Heart left ventricle (tissue), 16 donors: ENCODE measurements around the gene FFAR3. TPM values are rescaled to one million over a fixed set of nuclear protein-coding genes. Genes with fewer than 3 reads are reported as not detected.

Experiments
- ATAC-seq, 4 donors: fragments of 200-7000 bp; cut with Tn5 transposase; one replicate each; pipeline ENCODE4 v1.9.1; 2020 to 2022; ENCODE audit warnings: moderate library complexity in 4 of 4, mild to moderate bottlenecking in 3 of 4, moderate number of reproducible peaks in 1 of 4
- DNase-seq, 5 donors: peaks; one replicate each; pipeline ENCODE4 v3.0.0-alpha.2; 2020
- H3K27ac ChIP-seq, 12 donors: fragments of 200-600 bp; sonication (generic) in 4 of 12; one replicate each; pipeline versions ENCODE4 v1.5.0 to v1.8.0; 2016 to 2022; ENCODE audit warnings: mild to moderate bottlenecking in 2 of 12
- H3K27me3 ChIP-seq, 9 donors: fragments of 200-600 bp; sonication (generic) in 2 of 9; one replicate each; pipeline versions ENCODE4 v1.5.1 to v1.8.0; 2016 to 2022; ENCODE audit warnings: mild to moderate bottlenecking in 3 of 9
- H3K36me3 ChIP-seq, 9 donors: fragments of 200-600 bp; sonication (generic) in 2 of 9; one replicate each; pipeline versions ENCODE4 v1.5.0 to v1.8.0; 2018 to 2022; ENCODE audit warnings: mild to moderate bottlenecking in 2 of 9
- H3K4me1 ChIP-seq, 12 donors: fragments of 200-600 bp; sonication (generic) in 4 of 12; one replicate each; pipeline versions ENCODE4 v1.5.0 to v1.8.0; 2016 to 2022; ENCODE audit warnings: mild to moderate bottlenecking in 3 of 12
- H3K4me3 ChIP-seq, 12 donors: fragments of 200-600 bp; sonication (generic) in 4 of 12; one replicate each; pipeline versions ENCODE4 v1.5.0 to v1.8.0; 2017 to 2022; ENCODE audit warnings: mild to moderate bottlenecking in 9 of 12, moderate library complexity in 4 of 12
- H3K9me3 ChIP-seq, 12 donors: fragments of 200-600 bp; sonication (generic) in 4 of 12; one replicate each; pipeline versions ENCODE4 v1.5.0 to v1.8.0; 2016 to 2022; ENCODE audit warnings: mild to moderate bottlenecking in 1 of 12
- POLR2A ChIP-seq, 2 donors: fragments of 450-650 bp; IDR thresholded peaks; one replicate each; pipeline ENCODE4 v1.6.1; 2017; ENCODE audit warnings: antibody characterized with exemption in 2 of 2, mild to moderate bottlenecking in 2 of 2, moderate library complexity in 2 of 2
- WGBS, 4 donors: extraction: QIAGEN DNeasy Blood & Tissue Kit in 2 of 4; methylation state at CpG; one replicate each; pipeline versions ENCODE4 v1.1.5 to v1.1.7; 2013 to 2018; 5-methylcytosine and 5-hydroxymethylcytosine counted together
- intact Hi-C, 10 donors: fragments of 100-400 bp; cut with DNase I; formaldehyde crosslinking; loops; one replicate each; pipeline versions ENCODE4 v1.11.1 to v1.14.2; 2022
- polyA plus RNA-seq, 2 donors: library from polyadenylated mRNA; stranded (reverse); fragments of 200-250 nt; gene quantifications; one replicate each; pipeline ENCODE4 v1.2.3, GENCODE V29; 2013
- total RNA-seq, 9 donors: library from RNA; depleted of rRNA in 2 of 9; stranded (reverse); fragments of >200 nt in 2 of 9; fragmentation: NEBNext Ultra II Directional in 3 of 9; extraction: Animal tissue kit (Norgen Biotek cat#: 25700) in 3 of 9; gene quantifications; one replicate each; pipeline versions ENCODE4 v1.1.0 to v1.2.4, GENCODE V29; 2016 to 2023
- TF ChIP-seq, protein P1 (sequence below), 12 donors: fragments of 200-600 bp; sonication (generic) in 4 of 12; IDR thresholded peaks; one replicate each; pipeline versions ENCODE4 v1.5.0 to v1.8.0; 2018 to 2022; ENCODE audit warnings: antibody characterized with exemption in 12 of 12, mild to moderate bottlenecking in 5 of 12
- donor health status: ischemic (EF 13 %, LVEDD 7.1; RV severe dilation, severe dysfunction).
- donor health status: healthy with polysubstance abuse.
- donor health status: DM: no; HTN: yes; CAD: no.
- donor health status: DM: no; HTN: no; CAD: no.
- donor health status: ischemic (EF 25% LVEDD 6.9; RV normal size, moderate dysfunction).
- donor health status: ischemic (EF 25% LVEDD 5.7; RV mildly dilated, moderate dysfunction).
- donor health status: healthy.
- donor health status: DM: yes; HTN: yes; CAD: no.
- donor health status: ischemic (EF 35%, LVEDD 5.7; RV mildly dilated, moderate dysfunction).
- donor health status: nonischemic (EF 11% LVEDD 7.7; RV severe dilation, severe dysfunction).
- donor health status: DM: yes; HTN: yes; CAD: no.
- donor health status: PGD.
- donor health status: ischemic (EF 29% LVEDD 5.4; RV normal size, mild dysfunction).
- donor health status: nonischemic (EF 23%, LVEDD 6.1; RV moderate dilation, normal function).

FFAR3 gene
- total and polyA plus RNA-seq, 11 donors, result 0.11 to 0.96 (median 0.15) TPM; not detected in 8

DNA sequence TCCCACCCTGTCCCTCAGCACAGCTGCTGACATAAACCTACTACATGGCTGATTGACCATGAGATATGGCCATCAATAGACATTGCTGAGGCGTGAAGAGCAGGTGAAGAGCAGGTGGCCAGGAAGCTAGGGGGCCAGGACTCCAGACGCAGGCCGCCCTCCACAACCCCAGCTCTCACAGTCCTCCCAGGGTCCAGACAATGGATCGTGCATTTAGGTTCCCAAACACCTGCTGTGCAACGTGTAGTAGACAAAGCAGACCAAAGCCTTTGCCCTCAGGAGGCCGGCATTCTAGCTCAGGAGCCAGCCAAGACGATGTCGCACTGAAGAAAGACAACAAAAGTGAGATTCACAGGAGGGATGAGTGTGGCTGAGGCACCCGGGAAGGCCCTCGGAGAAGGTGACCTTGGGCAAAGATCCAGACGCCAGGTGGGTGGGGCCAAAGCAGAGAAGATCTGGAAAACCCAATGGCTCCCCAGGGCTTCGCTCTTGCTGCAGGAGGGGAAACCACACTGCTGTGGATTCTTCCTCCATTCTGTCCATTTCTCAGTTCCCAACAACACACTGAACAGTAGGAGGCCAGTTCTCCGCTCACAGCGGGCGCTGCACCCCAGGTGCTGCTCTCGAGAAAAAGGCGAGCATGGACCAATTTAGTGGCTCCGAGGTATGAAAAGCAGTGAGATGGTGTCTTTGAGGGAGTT lies 9.2 kb upstream of the FFAR3 start:
- no peak for ATAC-seq
- DNase-seq, result peak in 1 of 5 donors; percentile 47
- intact Hi-C loops, result no loop called here
- Histone ChIP-seq H3K9me3 (no peaks in the 10 kb centered on the region), H3K4me1 (peaks cover 0 to 32% (median 0%) of the 10 kb centered on the region in 12 donors), H3K27me3 (peaks cover 0 to 9% (median 0%) of the 10 kb centered on the region in 9 donors), H3K36me3 (no peaks in the 10 kb centered on the region), H3K4me3 (no peak overlapping the region), H3K27ac (no peak overlapping the region)
- TF ChIP-seq, protein P1, sequence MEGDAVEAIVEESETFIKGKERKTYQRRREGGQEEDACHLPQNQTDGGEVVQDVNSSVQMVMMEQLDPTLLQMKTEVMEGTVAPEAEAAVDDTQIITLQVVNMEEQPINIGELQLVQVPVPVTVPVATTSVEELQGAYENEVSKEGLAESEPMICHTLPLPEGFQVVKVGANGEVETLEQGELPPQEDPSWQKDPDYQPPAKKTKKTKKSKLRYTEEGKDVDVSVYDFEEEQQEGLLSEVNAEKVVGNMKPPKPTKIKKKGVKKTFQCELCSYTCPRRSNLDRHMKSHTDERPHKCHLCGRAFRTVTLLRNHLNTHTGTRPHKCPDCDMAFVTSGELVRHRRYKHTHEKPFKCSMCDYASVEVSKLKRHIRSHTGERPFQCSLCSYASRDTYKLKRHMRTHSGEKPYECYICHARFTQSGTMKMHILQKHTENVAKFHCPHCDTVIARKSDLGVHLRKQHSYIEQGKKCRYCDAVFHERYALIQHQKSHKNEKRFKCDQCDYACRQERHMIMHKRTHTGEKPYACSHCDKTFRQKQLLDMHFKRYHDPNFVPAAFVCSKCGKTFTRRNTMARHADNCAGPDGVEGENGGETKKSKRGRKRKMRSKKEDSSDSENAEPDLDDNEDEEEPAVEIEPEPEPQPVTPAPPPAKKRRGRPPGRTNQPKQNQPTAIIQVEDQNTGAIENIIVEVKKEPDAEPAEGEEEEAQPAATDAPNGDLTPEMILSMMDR (IDR thresholded peaks at IDR 0.05), result no peak
- 77 to 84% (median 81%) methylated on average over 15 to 18 of the region's 18 CpGs for WGBS, 4 donors

DNA sequence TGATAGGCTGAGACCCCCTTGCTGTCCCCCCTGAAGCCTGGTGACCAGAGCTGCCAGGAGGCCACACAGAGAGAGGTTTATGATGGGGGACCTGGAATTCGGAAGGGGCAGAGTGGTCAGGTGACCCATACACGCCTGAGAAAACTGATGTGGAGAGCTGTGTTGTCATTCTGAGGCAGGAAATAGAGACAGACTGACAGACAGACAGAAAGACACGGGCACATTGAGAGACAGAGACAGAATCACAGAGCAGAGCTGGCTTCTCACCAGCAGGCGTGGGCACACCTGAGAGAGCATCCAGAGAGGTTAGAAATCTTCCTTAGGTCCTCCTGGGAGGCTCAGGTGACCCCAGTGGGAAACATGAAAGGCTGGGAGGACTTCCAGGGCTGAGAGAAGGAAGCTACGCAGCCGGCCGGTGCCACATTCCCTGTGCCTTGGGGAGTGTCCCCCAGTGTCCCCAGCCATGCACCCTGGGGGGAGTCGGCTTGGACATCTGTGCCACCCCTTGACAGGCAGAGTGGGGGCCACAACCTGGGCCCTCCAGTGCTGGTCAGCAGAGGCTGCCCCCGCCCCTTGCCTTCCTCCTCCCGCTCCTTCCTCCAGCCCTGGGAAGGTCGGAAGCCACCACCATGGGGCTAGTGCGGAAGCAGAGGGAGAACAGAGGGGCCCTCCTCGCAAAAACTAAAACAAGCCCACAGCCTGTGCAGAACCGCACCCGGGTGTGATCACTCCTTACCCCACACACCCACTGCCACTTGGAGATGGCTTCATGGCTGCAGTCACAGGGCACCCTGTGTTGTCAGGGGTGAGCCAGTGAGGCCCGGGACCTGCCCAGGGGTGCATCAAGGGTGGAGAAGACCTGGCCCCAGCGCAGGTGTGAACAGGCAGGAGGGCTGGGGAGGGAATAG lies 8.4 kb upstream of the FFAR3 start:
- peak in 1 of 5 donors; percentile 45 for DNase-seq
- no peak for ATAC-seq

DNA sequence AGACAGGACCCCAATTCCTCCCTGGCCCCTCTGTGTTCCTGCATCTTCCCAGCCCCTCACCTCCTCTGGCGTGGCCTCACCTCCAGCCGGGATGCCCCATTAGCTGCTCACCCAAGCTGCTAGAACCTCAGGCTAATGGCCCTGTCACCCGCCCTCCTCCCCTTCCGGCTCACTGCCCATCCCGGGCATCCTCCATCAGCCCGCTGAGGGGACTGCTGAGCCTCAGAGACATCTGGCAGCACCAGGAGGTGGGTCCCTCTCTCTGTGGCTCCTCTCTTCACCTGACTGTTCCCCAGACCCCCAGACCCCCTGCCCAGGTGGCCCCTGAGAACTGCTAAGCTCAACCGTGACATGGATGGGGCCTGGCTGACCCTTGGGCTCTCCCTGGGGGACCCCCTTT lies 7.7 kb upstream of the FFAR3 start:
- Histone ChIP-seq H3K4me1 (peaks cover 0 to 32% (median 0%) of the 10 kb centered on the region in 12 donors), H3K27ac (no peak overlapping the region), H3K27me3 (peaks cover 0 to 9% (median 0%) of the 10 kb centered on the region in 9 donors), H3K9me3 (no peaks in the 10 kb centered on the region), H3K36me3 (no peaks in the 10 kb centered on the region), H3K4me3 (no peak overlapping the region)
- TF ChIP-seq, protein P1 (IDR thresholded peaks at IDR 0.05), result no peak
- no peak for TF ChIP-seq POLR2A (IDR thresholded peaks at IDR 0.05)
- DNase-seq (peak in 1 of 5 donors; percentile 50), ATAC-seq (no peak)
- WGBS, 4 donors, result 91 to 100% (median 93%) methylated on average over 6 to 7 of the region's 7 CpGs
- intact Hi-C loops, result loop anchor here in 6 of 10 donors (5.0 to 10.0 kb wide), 6 partner anchors 117 to 364 kb away; partner anchors contain the start of genes KRTDAP (in 2 of the 6) and KMT2B (in 1 of the 6)

More for the DNA sequence above, 8.4 kb upstream of the FFAR3 start:
- WGBS, 4 donors, result 81 to 85% (median 82%) methylated on average over 15 to 17 of the region's 17 CpGs
- no peak overlapping the region for H3K27ac ChIP-seq
- no peak overlapping the region for H3K4me3 ChIP-seq
- peaks cover 0 to 9% (median 0%) of the 10 kb centered on the region in 9 donors for H3K27me3 ChIP-seq
- peaks cover 0 to 32% (median 0%) of the 10 kb centered on the region in 12 donors for H3K4me1 ChIP-seq
- no peaks in the 10 kb centered on the region for H3K36me3 ChIP-seq
- no peak for TF ChIP-seq POLR2A (IDR thresholded peaks at IDR 0.05)
- TF ChIP-seq, protein P1 (IDR thresholded peaks at IDR 0.05), result no peak
- H3K9me3 ChIP-seq, result no peaks in the 10 kb centered on the region
- intact Hi-C loops, result loop anchor here in 6 of 10 donors (5.0 to 10.0 kb wide), 6 partner anchors 117 to 365 kb away; partner anchors contain the start of genes KRTDAP (in 2 of the 6) and KMT2B (in 1 of the 6)
